Motor neuron (in vitro differentiated cells): ENCODE results near the gene HJURP. TPM values are rescaled to one million over a fixed set of nuclear protein-coding genes. Genes with fewer than 3 reads are reported as not detected.

Source experiments
- total RNA-seq, 8 experiments: library from RNA; unstranded; fragments of 300-600 nt; gene quantifications; 2 replicates each; pipeline versions ENCODE4 v1.2.3 to v1.2.4, GENCODE V29; 2022

HJURP gene
- total RNA-seq, 8 experiments from 2014 or later: 0.71 to 27.9 (median 2.4) TPM

Other genes starting within 250 kb of the HJURP start
- 1 to 10 TPM in 1 of 8 experiments, under 1 TPM in 2, not detected in 5; 0.09 to 1.4 (median 0.27) TPM for gene UGT1A8, start 236.9 kb downstream of the HJURP start, total RNA-seq
- 10 to 100 TPM in 1 of 8 experiments, under 1 TPM in 4, not detected in 3; 0.14 to 11.1 (median 0.40) TPM for gene UGT1A10, start 218.1 kb downstream of the HJURP start, total RNA-seq
- 1 to 10 TPM in 1 of 8 experiments, under 1 TPM in 3, not detected in 4; 0.19 to 2.3 (median 0.45) TPM for gene UGT1A9, start 182.6 kb downstream of the HJURP start, total RNA-seq
- gene UGT1A7, start 172.6 kb downstream of the HJURP start, total RNA-seq: 10 to 100 TPM in 1 of 8 experiments, 1 to 10 TPM in 2, under 1 TPM in 3, not detected in 2; 0.09 to 41.0 (median 0.82) TPM
- 1 to 10 TPM in 4 of 8 experiments, under 1 TPM in 1, not detected in 3; 0.21 to 6.9 (median 1.2) TPM for gene UGT1A6, start 161.6 kb downstream of the HJURP start, total RNA-seq
- 1 to 10 TPM in 1 of 8 experiments, under 1 TPM in 2, not detected in 5; 0.09 to 1.4 (median 0.47) TPM for gene UGT1A5, start 141.6 kb downstream of the HJURP start, total RNA-seq
- 1 to 10 TPM in 1 of 8 experiments, under 1 TPM in 3, not detected in 4; 0.08 to 2.3 (median 0.24) TPM for gene UGT1A4, start 135.8 kb downstream of the HJURP start, total RNA-seq
- under 1 TPM in 3 of 8 experiments, not detected in 5; 0.24 to 0.76 (median 0.31) TPM for gene UGT1A3, start 125.5 kb downstream of the HJURP start, total RNA-seq
- 1 to 10 TPM in 1 of 8 experiments, under 1 TPM in 4, not detected in 3; 0.09 to 1.6 (median 0.19) TPM for gene UGT1A1, start 94.3 kb downstream of the HJURP start, total RNA-seq
- under 1 TPM in 3 of 8 experiments, not detected in 5; 0.29 to 0.66 (median 0.31) TPM for gene MROH2A, start 76.2 kb downstream of the HJURP start, total RNA-seq
- gene TRPM8, start 62.8 kb upstream of the HJURP start, total RNA-seq: 1 to 10 TPM in 4 of 8 experiments, under 1 TPM in 3, not detected in 1; 0.16 to 4.1 (median 1.7) TPM
- not detected for gene SPP2, start 196.2 kb upstream of the HJURP start, total RNA-seq